Measurements from ENCODE around the gene COL6A3. TPM values are rescaled to one million over a fixed set of nuclear protein-coding genes. Genes with fewer than 3 reads are reported as not detected.

Gene COL6A3
- total RNA-seq, 1 donor from 2014 or later, result 156 TPM

- H3K27me3 ChIP-seq, result no peaks in the 10 kb centered on the region
- peaks cover 0 to 7% of the 10 kb centered on the region in 2 donors for H3K4me1 ChIP-seq
- H3K27ac ChIP-seq, result no peak overlapping the region
- H3K9me3 ChIP-seq, result no peaks in the 10 kb centered on the region
- no peak for DNase-seq (ENCODE audit: low spot score in 2 of 2)
- intact Hi-C loops (cut with DNase I), result no loop called here
- TF ChIP-seq CTCF (IDR thresholded peaks at IDR 0.05), result no peak
- peaks cover 19 to 43% of the 10 kb centered on the region in 2 donors for H3K36me3 ChIP-seq
- no peak overlapping the region for H3K4me3 ChIP-seq
Measured at GRCh38 chr2:237352279-237352845, 61.6 kb downstream of the COL6A3 start.

GRCh38 chr2:237351796-237352195 is 62.2 kb downstream of the COL6A3 start:
- TF ChIP-seq CTCF (IDR thresholded peaks at IDR 0.05), result no peak
- H3K36me3 ChIP-seq, result peaks cover 17 to 41% of the 10 kb centered on the region in 2 donors
- H3K27me3 ChIP-seq, result no peaks in the 10 kb centered on the region
- no peak overlapping the region for H3K27ac ChIP-seq
- DNase-seq (ENCODE audit: low spot score in 2 of 2), result no peak
- no peak overlapping the region for H3K4me3 ChIP-seq
- H3K9me3 ChIP-seq, result no peaks in the 10 kb centered on the region
- peaks cover 0 to 7% of the 10 kb centered on the region in 2 donors for H3K4me1 ChIP-seq
- intact Hi-C loops (cut with DNase I), result no loop called here

DNA sequence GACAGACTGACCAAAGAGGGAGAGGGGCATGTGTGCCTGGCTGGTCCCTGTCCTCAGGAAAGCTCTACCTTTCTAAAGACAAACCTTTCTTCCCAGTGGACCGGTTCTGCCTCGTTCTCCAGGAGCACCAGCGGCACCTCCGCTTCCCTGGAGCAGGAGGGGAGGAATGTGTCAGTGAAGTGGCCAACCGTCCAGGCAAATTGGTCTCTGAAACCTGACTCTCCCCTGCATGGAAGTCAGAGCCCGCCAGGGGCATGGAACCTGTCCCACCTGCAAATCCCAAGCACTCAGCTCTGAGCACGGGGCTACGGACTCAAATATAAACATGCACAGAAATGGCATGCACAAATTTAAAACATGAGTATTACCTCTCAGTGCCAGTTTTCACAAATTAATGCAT is 62.9 kb downstream of the COL6A3 start:
- Histone ChIP-seq H3K9me3 (no peaks in the 10 kb centered on the region), H3K4me3 (no peak overlapping the region), H3K36me3 (peaks cover 16 to 38% of the 10 kb centered on the region in 2 donors), H3K27ac (no peak overlapping the region), H3K27me3 (no peaks in the 10 kb centered on the region), H3K4me1 (peaks cover 0 to 7% of the 10 kb centered on the region in 2 donors)
- DNase-seq (ENCODE audit: low spot score in 2 of 2), result no peak
- intact Hi-C loops (cut with DNase I), result no loop called here
- no peak for TF ChIP-seq CTCF (IDR thresholded peaks at IDR 0.05)

DNA sequence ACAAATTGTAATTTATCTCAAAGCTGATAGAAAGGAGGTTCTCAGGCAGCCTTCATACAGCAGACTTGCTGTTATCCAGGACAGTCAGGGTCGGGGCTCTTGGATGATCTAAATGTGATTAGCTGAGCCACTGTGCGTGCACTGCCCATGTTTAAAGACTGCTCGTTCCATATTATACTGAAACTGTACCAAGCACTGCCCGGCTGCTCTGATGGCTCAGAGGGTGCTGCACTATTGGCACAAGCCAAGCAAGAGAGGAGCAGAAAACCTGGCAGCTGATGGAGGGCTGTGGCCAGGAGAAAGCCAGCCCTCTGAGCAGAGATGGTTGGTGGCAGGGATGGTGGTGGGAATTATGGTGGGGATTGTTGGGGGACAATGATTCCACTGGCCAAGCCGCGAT is 63.4 kb downstream of the COL6A3 start:
- H3K27ac ChIP-seq, result no peak overlapping the region
- TF ChIP-seq CTCF (IDR thresholded peaks at IDR 0.05), result no peak
- no peak for DNase-seq (ENCODE audit: low spot score in 2 of 2)
- intact Hi-C loops (cut with DNase I), result no loop called here
- H3K27me3 ChIP-seq, result no peaks in the 10 kb centered on the region
- H3K4me3 ChIP-seq, result no peak overlapping the region
- peaks cover 0 to 4% of the 10 kb centered on the region in 2 donors for H3K4me1 ChIP-seq
- H3K36me3 ChIP-seq, result peaks cover 16 to 38% of the 10 kb centered on the region in 2 donors
- H3K9me3 ChIP-seq, result no peaks in the 10 kb centered on the region

DNA sequence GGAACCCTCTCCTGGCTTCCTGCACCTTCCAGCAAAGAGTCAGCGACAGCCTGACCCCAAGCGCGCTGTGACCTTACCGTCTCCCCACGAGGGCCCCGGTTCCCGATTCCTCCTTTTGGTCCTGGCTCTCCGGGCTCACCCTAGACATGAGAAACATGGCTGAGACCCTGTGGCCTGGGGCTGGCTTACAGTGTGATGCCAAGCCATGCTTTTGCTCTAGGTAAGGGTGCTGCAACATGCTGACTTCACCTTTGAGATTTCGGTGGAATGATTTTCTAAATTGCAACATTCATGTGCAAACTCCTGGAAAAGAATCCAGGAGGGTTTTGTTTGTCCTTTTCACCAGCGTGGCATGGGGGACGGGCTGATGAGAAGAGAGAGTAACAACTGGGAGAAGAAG is 63.9 kb downstream of the COL6A3 start:
- DNase-seq (ENCODE audit: low spot score in 2 of 2), result no peak
- H3K27ac ChIP-seq, result no peak overlapping the region
- H3K9me3 ChIP-seq, result no peaks in the 10 kb centered on the region
- H3K27me3 ChIP-seq, result no peaks in the 10 kb centered on the region
- H3K4me3 ChIP-seq, result no peak overlapping the region
- no peaks in the 10 kb centered on the region for H3K4me1 ChIP-seq
- TF ChIP-seq CTCF (IDR thresholded peaks at IDR 0.05), result no peak
- peaks cover 16 to 44% of the 10 kb centered on the region in 2 donors for H3K36me3 ChIP-seq
- intact Hi-C loops (cut with DNase I), result no loop called here
